Measurements from ENCODE around the gene NCAPG2.

The NCAPG2 gene

GRCh38 chr7:158620839-158621441 lies 83.7 kb downstream of the NCAPG2 start:
- no peak overlapping the region for H3K4me3 ChIP-seq (IDR thresholded peaks at IDR 0.05; ENCODE audit: insufficient read depth, low read depth, low read length)
- no peak overlapping the region for H3K4me2 ChIP-seq
- no peaks in the 10 kb centered on the region for H3K4me1 ChIP-seq (ENCODE audit: low read depth, poor library complexity, severe bottlenecking)
- no peak overlapping the region for H2AFZ ChIP-seq (ENCODE audit: low read depth)
- no peaks in the 10 kb centered on the region for H3K27me3 ChIP-seq (ENCODE audit: insufficient read depth, low read depth)
- no peak overlapping the region for H3K9ac ChIP-seq
- TF ChIP-seq, protein P1, sequence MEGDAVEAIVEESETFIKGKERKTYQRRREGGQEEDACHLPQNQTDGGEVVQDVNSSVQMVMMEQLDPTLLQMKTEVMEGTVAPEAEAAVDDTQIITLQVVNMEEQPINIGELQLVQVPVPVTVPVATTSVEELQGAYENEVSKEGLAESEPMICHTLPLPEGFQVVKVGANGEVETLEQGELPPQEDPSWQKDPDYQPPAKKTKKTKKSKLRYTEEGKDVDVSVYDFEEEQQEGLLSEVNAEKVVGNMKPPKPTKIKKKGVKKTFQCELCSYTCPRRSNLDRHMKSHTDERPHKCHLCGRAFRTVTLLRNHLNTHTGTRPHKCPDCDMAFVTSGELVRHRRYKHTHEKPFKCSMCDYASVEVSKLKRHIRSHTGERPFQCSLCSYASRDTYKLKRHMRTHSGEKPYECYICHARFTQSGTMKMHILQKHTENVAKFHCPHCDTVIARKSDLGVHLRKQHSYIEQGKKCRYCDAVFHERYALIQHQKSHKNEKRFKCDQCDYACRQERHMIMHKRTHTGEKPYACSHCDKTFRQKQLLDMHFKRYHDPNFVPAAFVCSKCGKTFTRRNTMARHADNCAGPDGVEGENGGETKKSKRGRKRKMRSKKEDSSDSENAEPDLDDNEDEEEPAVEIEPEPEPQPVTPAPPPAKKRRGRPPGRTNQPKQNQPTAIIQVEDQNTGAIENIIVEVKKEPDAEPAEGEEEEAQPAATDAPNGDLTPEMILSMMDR (conservative IDR thresholded peaks at IDR 0.05; ENCODE audit: low read depth, low read length) = no peak
- H3K27ac ChIP-seq = no peak overlapping the region
- H3K36me3 ChIP-seq (ENCODE audit: insufficient read depth) = no peaks in the 10 kb centered on the region
- no peaks in the 10 kb centered on the region for H4K20me1 ChIP-seq (ENCODE audit: insufficient read depth)
- no peaks in the 10 kb centered on the region for H3K79me2 ChIP-seq (ENCODE audit: insufficient read depth, low read depth)

GRCh38 chr7:158620418-158620817 lies 84.2 kb downstream of the NCAPG2 start:
- Histone ChIP-seq H3K4me1 (ENCODE audit: low read depth, poor library complexity, severe bottlenecking) (no peaks in the 10 kb centered on the region), H3K4me2 (no peak overlapping the region), H2AFZ (ENCODE audit: low read depth) (no peak overlapping the region), H3K36me3 (ENCODE audit: insufficient read depth) (no peaks in the 10 kb centered on the region), H3K27ac (no peak overlapping the region), H3K4me3 (IDR thresholded peaks at IDR 0.05; ENCODE audit: insufficient read depth, low read depth, low read length) (no peak overlapping the region), H4K20me1 (ENCODE audit: insufficient read depth) (no peaks in the 10 kb centered on the region), H3K27me3 (ENCODE audit: insufficient read depth, low read depth) (no peaks in the 10 kb centered on the region), H3K9ac (no peak overlapping the region), H3K79me2 (ENCODE audit: insufficient read depth, low read depth) (no peaks in the 10 kb centered on the region)
- TF ChIP-seq, protein P1 (conservative IDR thresholded peaks at IDR 0.05; ENCODE audit: low read depth, low read length) = no peak

DNA sequence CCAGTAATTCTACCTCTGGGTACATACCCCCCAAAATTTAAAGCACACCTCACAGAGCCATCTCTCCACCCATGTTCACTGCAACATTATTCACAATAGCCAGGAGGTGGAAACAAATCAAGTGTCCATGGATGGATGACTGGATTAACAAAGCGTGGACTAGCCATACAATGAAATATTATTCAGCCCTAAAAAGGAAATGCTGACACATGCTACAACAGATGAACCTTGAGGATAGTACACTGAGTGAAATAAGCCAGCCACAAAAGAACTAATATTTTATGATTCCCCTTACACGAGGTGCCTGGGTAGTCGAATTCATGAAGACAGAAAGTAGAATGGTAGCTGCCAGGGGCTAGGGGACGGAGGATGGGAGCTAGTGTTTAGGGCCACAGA lies 85.9 kb downstream of the NCAPG2 start:
- H3K4me2 ChIP-seq = no peak overlapping the region
- no peaks in the 10 kb centered on the region for H4K20me1 ChIP-seq (ENCODE audit: insufficient read depth)
- no peak overlapping the region for H3K9ac ChIP-seq
- no peak overlapping the region for H3K27ac ChIP-seq
- H3K79me2 ChIP-seq (ENCODE audit: insufficient read depth, low read depth) = no peaks in the 10 kb centered on the region
- H3K4me1 ChIP-seq (ENCODE audit: low read depth, poor library complexity, severe bottlenecking) = no peaks in the 10 kb centered on the region
- H3K27me3 ChIP-seq (ENCODE audit: insufficient read depth, low read depth) = no peaks in the 10 kb centered on the region
- TF ChIP-seq, protein P1 (conservative IDR thresholded peaks at IDR 0.05; ENCODE audit: low read depth, low read length) = no peak
- H2AFZ ChIP-seq (ENCODE audit: low read depth) = no peak overlapping the region
- H3K4me3 ChIP-seq (IDR thresholded peaks at IDR 0.05; ENCODE audit: insufficient read depth, low read depth, low read length) = no peak overlapping the region
- no peaks in the 10 kb centered on the region for H3K36me3 ChIP-seq (ENCODE audit: insufficient read depth)

DNA sequence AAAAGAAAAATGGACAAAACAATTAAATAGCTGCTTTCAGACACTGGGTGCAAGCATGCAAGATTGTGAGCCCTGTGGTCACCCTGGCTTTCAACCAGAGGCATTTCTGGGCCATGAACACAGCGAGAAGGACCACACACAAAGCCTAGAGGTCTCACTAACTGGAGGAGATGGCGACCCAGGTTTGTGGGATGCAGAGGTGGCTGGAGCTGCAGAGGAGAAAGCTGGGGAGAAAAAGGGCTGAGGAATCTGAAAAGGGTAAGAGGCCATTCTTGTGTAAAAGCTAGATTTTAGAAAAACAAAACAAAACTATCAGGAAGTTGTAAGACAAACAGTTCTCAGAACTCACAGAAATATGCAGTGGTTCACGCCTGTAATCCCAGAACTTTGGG lies 86.9 kb downstream of the NCAPG2 start:
- Histone ChIP-seq H3K4me2 (no peak overlapping the region), H3K79me2 (ENCODE audit: insufficient read depth, low read depth) (no peaks in the 10 kb centered on the region), H4K20me1 (ENCODE audit: insufficient read depth) (no peaks in the 10 kb centered on the region), H3K9ac (no peak overlapping the region), H3K27me3 (ENCODE audit: insufficient read depth, low read depth) (no peaks in the 10 kb centered on the region), H2AFZ (ENCODE audit: low read depth) (no peak overlapping the region), H3K4me1 (ENCODE audit: low read depth, poor library complexity, severe bottlenecking) (no peaks in the 10 kb centered on the region), H3K4me3 (IDR thresholded peaks at IDR 0.05; ENCODE audit: insufficient read depth, low read depth, low read length) (no peak overlapping the region), H3K27ac (no peak overlapping the region), H3K36me3 (ENCODE audit: insufficient read depth) (peaks cover 4% of the 10 kb centered on the region; the same call in 1 of the 2 replicates)
- TF ChIP-seq, protein P1 (conservative IDR thresholded peaks at IDR 0.05; ENCODE audit: low read depth, low read length) = no peak
